Stimulated activated naive B cell treated with anti-CD40 and anti-IgM and Interleukin-4, amounts not matched to agents 10 μg/mL and 1 μg/mL and 100 μg/mL, for 72 hours (primary cell): ENCODE results near the gene SUMF1.

Experiments used
- ATAC-seq, 2 donors: fragments of 150-1000 bp; cut with Tn5 transposase; replicated peaks; 2 replicates each; pipeline ENCODE4 v1.10.0; 2021; ENCODE audit warnings: moderate library complexity in 1 of 2
- DNase-seq: peaks from one replicate; pipeline ENCODE4 v3.0.0; 2021
- H3K27ac Mint-ChIP-seq: one replicate; pipeline ENCODE4 v1.8.0; 2022; ENCODE audit warnings: mild to moderate bottlenecking, mixed read lengths
- H3K27me3 Mint-ChIP-seq, 2 donors: one replicate each; pipeline ENCODE4 v1.8.0; 2022; ENCODE audit warnings: mixed read lengths in 2 of 2
- H3K36me3 Mint-ChIP-seq, 2 donors: one replicate each; pipeline ENCODE4 v1.8.0; 2022; ENCODE audit warnings: mixed read lengths in 2 of 2, mild to moderate bottlenecking in 1 of 2
- H3K4me1 Mint-ChIP-seq, 2 donors: one replicate each; pipeline ENCODE4 v1.8.0; 2022; ENCODE audit warnings: mixed read lengths in 2 of 2, mild to moderate bottlenecking in 1 of 2
- H3K4me3 Mint-ChIP-seq, 2 donors: one replicate each; pipeline ENCODE4 v1.8.0; 2022; ENCODE audit warnings: mild to moderate bottlenecking in 2 of 2, mixed read lengths in 2 of 2, moderate library complexity in 1 of 2
- H3K9me3 Mint-ChIP-seq, 2 donors: one replicate each; pipeline ENCODE4 v1.8.0; 2022; ENCODE audit warnings: mixed read lengths in 2 of 2, mild to moderate bottlenecking in 1 of 2

Gene SUMF1

GRCh38 chr3:4466741-4467521 is at the start of gene SUMF1:
SUMF1 (minus strand) TSS chr3:4467269; CDS start chr3:4467245, 24 bp downstream.
- Mint-ChIP-seq H3K27ac (peak within 1 kb of the TSS; percentile 98), H3K27me3 (no peaks in the 10 kb centered on the region), H3K36me3 (peaks cover 3 to 4% of the 10 kb centered on the region in 2 donors), H3K9me3 (no peaks in the 10 kb centered on the region), H3K4me3 (peak within 1 kb of the TSS; percentile 93 to 94), H3K4me1 (peaks cover 22 to 36% of the 10 kb centered on the region in 2 donors)
- ATAC-seq (peak; percentile 99), DNase-seq (peak; percentile 70)

GRCh38 chr3:4515916-4516579 is 49.0 kb upstream of the SUMF1 start:
- Mint-ChIP-seq H3K4me3 (no peak overlapping the region), H3K27me3 (no peaks in the 10 kb centered on the region), H3K9me3 (no peaks in the 10 kb centered on the region), H3K36me3 (peaks cover 28 to 44% of the 10 kb centered on the region in 2 donors), H3K4me1 (peaks cover 57 to 95% of the 10 kb centered on the region in 2 donors), H3K27ac (no peak overlapping the region)
- DNase-seq (no peak), ATAC-seq (no peak)

- ATAC-seq (no peak), DNase-seq (no peak)
- Mint-ChIP-seq H3K27me3 (no peaks in the 10 kb centered on the region), H3K27ac (peak overlapping the region; percentile 74), H3K36me3 (peaks cover 37 to 51% of the 10 kb centered on the region in 2 donors), H3K4me3 (peak overlapping the region in 1 of 2 donors; percentile 15), H3K4me1 (peaks cover 64 to 96% of the 10 kb centered on the region in 2 donors), H3K9me3 (no peaks in the 10 kb centered on the region)
These were observed 47.8 kb upstream of the SUMF1 start for GRCh38 chr3:4514916-4515315.

- Mint-ChIP-seq H3K27me3 (no peaks in the 10 kb centered on the region), H3K36me3 (peaks cover 39 to 51% of the 10 kb centered on the region in 2 donors), H3K4me3 (no peak overlapping the region), H3K27ac (peak overlapping the region; percentile 62), H3K4me1 (peaks cover 64 to 96% of the 10 kb centered on the region in 2 donors), H3K9me3 (no peaks in the 10 kb centered on the region)
- DNase-seq (no peak), ATAC-seq (no peak)
These were observed 47.3 kb upstream of the SUMF1 start for GRCh38 chr3:4514321-4514720.

- Mint-ChIP-seq H3K27me3 (no peaks in the 10 kb centered on the region), H3K9me3 (no peaks in the 10 kb centered on the region), H3K4me1 (peaks cover 65 to 96% of the 10 kb centered on the region in 2 donors), H3K4me3 (peak overlapping the region in 1 of 2 donors; percentile 22), H3K27ac (peak overlapping the region; percentile 20), H3K36me3 (peaks cover 42 to 56% of the 10 kb centered on the region in 2 donors)
- DNase-seq (no peak), ATAC-seq (no peak)
These were observed 46.0 kb upstream of the SUMF1 start for GRCh38 chr3:4512895-4513616.

- ATAC-seq (no peak), DNase-seq (no peak)
- peak overlapping the region; percentile 47 for H3K27ac Mint-ChIP-seq
- H3K9me3 Mint-ChIP-seq = no peaks in the 10 kb centered on the region
- no peak overlapping the region for H3K4me3 Mint-ChIP-seq
- peaks cover 64 to 97% of the 10 kb centered on the region in 2 donors for H3K4me1 Mint-ChIP-seq
- H3K36me3 Mint-ChIP-seq = peaks cover 36 to 50% of the 10 kb centered on the region in 2 donors
- no peaks in the 10 kb centered on the region for H3K27me3 Mint-ChIP-seq
These were observed 44.6 kb upstream of the SUMF1 start for GRCh38 chr3:4511491-4512262.

GRCh38 chr3:4509983-4510755 is 43.1 kb upstream of the SUMF1 start:
- ATAC-seq (no peak), DNase-seq (no peak)
- no peaks in the 10 kb centered on the region for H3K27me3 Mint-ChIP-seq
- H3K4me3 Mint-ChIP-seq = peak overlapping the region in 1 of 2 donors; percentile 37
- H3K4me1 Mint-ChIP-seq = peaks cover 70 to 98% of the 10 kb centered on the region in 2 donors
- H3K36me3 Mint-ChIP-seq = peaks cover 43 to 56% of the 10 kb centered on the region in 2 donors
- H3K9me3 Mint-ChIP-seq = no peaks in the 10 kb centered on the region
- peak overlapping the region; percentile 77 for H3K27ac Mint-ChIP-seq

- Mint-ChIP-seq H3K27ac (peak overlapping the region; percentile 77), H3K4me1 (peaks cover 74 to 98% of the 10 kb centered on the region in 2 donors), H3K4me3 (peak overlapping the region; percentile 10 to 57), H3K36me3 (peaks cover 48 to 56% of the 10 kb centered on the region in 2 donors), H3K27me3 (no peaks in the 10 kb centered on the region), H3K9me3 (no peaks in the 10 kb centered on the region)
- DNase-seq (no peak), ATAC-seq (no peak)
These were observed 42.0 kb upstream of the SUMF1 start for GRCh38 chr3:4509043-4509442.

GRCh38 chr3:4508048-4508981 is 41.2 kb upstream of the SUMF1 start:
- peak overlapping the region; percentile 84 for H3K27ac Mint-ChIP-seq
- peaks cover 79 to 98% of the 10 kb centered on the region in 2 donors for H3K4me1 Mint-ChIP-seq
- H3K36me3 Mint-ChIP-seq = peaks cover 47 to 52% of the 10 kb centered on the region in 2 donors
- no peaks in the 10 kb centered on the region for H3K9me3 Mint-ChIP-seq
- H3K4me3 Mint-ChIP-seq = peak overlapping the region; percentile 57 to 58
- peak; percentile 85 for ATAC-seq
- DNase-seq = peak; percentile 75
- H3K27me3 Mint-ChIP-seq = no peaks in the 10 kb centered on the region

- Mint-ChIP-seq H3K4me3 (peak overlapping the region; percentile 52 to 57), H3K4me1 (peaks cover 78 to 98% of the 10 kb centered on the region in 2 donors), H3K27me3 (no peaks in the 10 kb centered on the region), H3K27ac (peak overlapping the region; percentile 80), H3K9me3 (no peaks in the 10 kb centered on the region), H3K36me3 (peaks cover 47 to 49% of the 10 kb centered on the region in 2 donors)
- no peak for DNase-seq
- ATAC-seq = no peak
These were observed 40.0 kb upstream of the SUMF1 start for GRCh38 chr3:4507024-4507596.

GRCh38 chr3:4506559-4507023 is 39.5 kb upstream of the SUMF1 start:
- Mint-ChIP-seq H3K4me3 (peak overlapping the region; percentile 64 to 77), H3K4me1 (peaks cover 80 to 98% of the 10 kb centered on the region in 2 donors), H3K9me3 (no peaks in the 10 kb centered on the region), H3K36me3 (peaks cover 49 to 50% of the 10 kb centered on the region in 2 donors), H3K27me3 (no peaks in the 10 kb centered on the region), H3K27ac (peak overlapping the region; percentile 91)
- DNase-seq (no peak), ATAC-seq (no peak)
